Transverse colon (tissue), 3 donors: ENCODE data around the gene CD300A.

Experiments used
- POLR2A ChIP-seq: fragments of 450-650 bp; IDR thresholded peaks from one replicate; pipeline ENCODE4 v1.6.1; 2016; ENCODE audit warnings: antibody characterized with exemption, mild to moderate bottlenecking, moderate library complexity
- TF ChIP-seq, protein P1 (sequence below), 5 experiments: fragments of 200-600 bp in 3 of 5; fragments of 450-650 bp in 2 of 5; sonication (generic) in 3 of 5; IDR thresholded peaks; 1 replicate in 2 of 5; 2 replicates in 3 of 5; pipeline ENCODE4 v1.5.1; 2016 to 2017; ENCODE audit warnings: antibody characterized with exemption in 5 of 5, inconsistent platforms in 3 of 5, mild to moderate bottlenecking in 2 of 5, moderate library complexity in 1 of 5

DNA sequence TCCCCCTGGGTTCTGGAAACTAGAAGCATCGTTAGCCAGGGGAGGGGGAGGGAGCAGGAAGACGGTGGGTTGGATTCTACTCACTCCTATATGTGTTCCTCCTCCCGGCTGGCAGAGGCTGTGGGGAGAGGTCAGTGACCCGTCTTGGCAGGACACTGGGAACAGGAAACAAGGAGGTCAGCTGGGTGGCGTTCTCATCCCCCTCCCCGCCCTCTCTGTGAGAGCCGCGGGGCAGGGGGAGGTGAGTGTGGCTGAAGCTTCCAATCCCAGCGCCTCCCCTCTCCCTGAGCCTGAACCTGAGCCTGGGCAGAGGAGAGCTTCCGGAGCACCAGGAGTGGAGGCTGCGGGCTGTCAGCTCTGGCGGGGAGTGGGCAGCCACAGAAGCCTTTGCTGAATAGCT lies 22.0 kb upstream of the CD300A start:
- TF ChIP-seq, protein P1, sequence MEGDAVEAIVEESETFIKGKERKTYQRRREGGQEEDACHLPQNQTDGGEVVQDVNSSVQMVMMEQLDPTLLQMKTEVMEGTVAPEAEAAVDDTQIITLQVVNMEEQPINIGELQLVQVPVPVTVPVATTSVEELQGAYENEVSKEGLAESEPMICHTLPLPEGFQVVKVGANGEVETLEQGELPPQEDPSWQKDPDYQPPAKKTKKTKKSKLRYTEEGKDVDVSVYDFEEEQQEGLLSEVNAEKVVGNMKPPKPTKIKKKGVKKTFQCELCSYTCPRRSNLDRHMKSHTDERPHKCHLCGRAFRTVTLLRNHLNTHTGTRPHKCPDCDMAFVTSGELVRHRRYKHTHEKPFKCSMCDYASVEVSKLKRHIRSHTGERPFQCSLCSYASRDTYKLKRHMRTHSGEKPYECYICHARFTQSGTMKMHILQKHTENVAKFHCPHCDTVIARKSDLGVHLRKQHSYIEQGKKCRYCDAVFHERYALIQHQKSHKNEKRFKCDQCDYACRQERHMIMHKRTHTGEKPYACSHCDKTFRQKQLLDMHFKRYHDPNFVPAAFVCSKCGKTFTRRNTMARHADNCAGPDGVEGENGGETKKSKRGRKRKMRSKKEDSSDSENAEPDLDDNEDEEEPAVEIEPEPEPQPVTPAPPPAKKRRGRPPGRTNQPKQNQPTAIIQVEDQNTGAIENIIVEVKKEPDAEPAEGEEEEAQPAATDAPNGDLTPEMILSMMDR (IDR thresholded peaks at IDR 0.05): no peak
- no peak for TF ChIP-seq POLR2A
